SK-N-SH treated with all-trans-retinoic acid at 6 μM for 48 hours (cell line): ENCODE results near the gene SMIM9.

ENCODE experiments used
- ARNTL ChIP-seq: fragments of 450-650 bp; formaldehyde crosslinking; IDR thresholded peaks from 2 replicates; pipeline ENCODE4 v1.5.0; 2020; ENCODE audit warnings: low read depth, mild to moderate bottlenecking, moderate library complexity, borderline replicate concordance
- CREB5 ChIP-seq: fragments of 250-450 bp; sonication (Bioruptor Pico); IDR thresholded peaks from 2 replicates; pipeline ENCODE4 v1.5.1; 2020; ENCODE audit warnings: low read depth, mild to moderate bottlenecking, moderate library complexity
- CSDC2 ChIP-seq: fragments of 250-450 bp; sonication (Bioruptor Pico); IDR thresholded peaks from 2 replicates; pipeline ENCODE4 v1.5.0; 2020; ENCODE audit warnings: mild to moderate bottlenecking, moderate library complexity
- ESRRG ChIP-seq: fragments of 250-450 bp; sonication (Bioruptor Pico); IDR thresholded peaks from 2 replicates; pipeline ENCODE4 v1.6.1; 2021; ENCODE audit warnings: mild to moderate bottlenecking
- ISL1 ChIP-seq: fragments of 250-450 bp; sonication (Bioruptor Pico); IDR thresholded peaks from 2 replicates; pipeline ENCODE4 v2.1.2; 2022; ENCODE audit warnings: mild to moderate bottlenecking, moderate library complexity
- PATZ1 ChIP-seq: fragments of 250-450 bp; sonication (Bioruptor Pico); IDR thresholded peaks from 2 replicates; pipeline ENCODE4 v1.8.0; 2020; ENCODE audit warnings: mild to moderate bottlenecking, moderate library complexity, borderline replicate concordance
- RARB ChIP-seq: fragments of 250-450 bp; sonication (Bioruptor Pico); IDR thresholded peaks from 2 replicates; pipeline ENCODE4 v1.8.0; 2021; ENCODE audit warnings: mild to moderate bottlenecking, moderate library complexity
- TF ChIP-seq, protein P1 (sequence below): fragments of 250-450 bp; sonication (Bioruptor Pico); IDR thresholded peaks from 2 replicates; pipeline ENCODE4 v1.5.0; 2020; ENCODE audit warnings: mild to moderate bottlenecking, moderate library complexity

DNA sequence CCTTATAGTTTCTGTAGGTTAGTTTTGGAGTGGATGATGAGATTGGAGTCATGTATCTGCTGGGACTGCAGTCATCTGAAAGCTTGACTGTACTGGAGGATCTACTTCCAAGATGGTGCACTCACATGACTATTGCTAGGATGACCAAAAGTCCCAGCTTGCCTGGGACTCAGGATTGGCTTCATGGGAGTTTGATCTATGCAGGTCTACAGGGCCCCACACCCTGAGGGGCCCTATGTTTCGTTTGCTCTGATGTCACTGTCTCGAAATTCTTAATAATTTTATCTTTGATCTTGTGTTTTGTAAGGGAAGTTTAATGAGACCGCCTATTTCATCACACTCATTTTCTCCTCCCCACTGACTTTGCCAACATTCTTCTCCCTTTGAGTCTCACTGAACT lies at the start of gene SMIM9:
- no peak for TF ChIP-seq CSDC2 (CRISPR knock-in tag)
- TF ChIP-seq CREB5 (CRISPR knock-in tag) = no peak
- TF ChIP-seq ESRRG (CRISPR knock-in tag) = no peak
- TF ChIP-seq RARB = no peak
- TF ChIP-seq ISL1 (CRISPR knock-in tag) = no peak
- TF ChIP-seq ARNTL (CRISPR knock-in tag) = no peak
- TF ChIP-seq, protein P1, sequence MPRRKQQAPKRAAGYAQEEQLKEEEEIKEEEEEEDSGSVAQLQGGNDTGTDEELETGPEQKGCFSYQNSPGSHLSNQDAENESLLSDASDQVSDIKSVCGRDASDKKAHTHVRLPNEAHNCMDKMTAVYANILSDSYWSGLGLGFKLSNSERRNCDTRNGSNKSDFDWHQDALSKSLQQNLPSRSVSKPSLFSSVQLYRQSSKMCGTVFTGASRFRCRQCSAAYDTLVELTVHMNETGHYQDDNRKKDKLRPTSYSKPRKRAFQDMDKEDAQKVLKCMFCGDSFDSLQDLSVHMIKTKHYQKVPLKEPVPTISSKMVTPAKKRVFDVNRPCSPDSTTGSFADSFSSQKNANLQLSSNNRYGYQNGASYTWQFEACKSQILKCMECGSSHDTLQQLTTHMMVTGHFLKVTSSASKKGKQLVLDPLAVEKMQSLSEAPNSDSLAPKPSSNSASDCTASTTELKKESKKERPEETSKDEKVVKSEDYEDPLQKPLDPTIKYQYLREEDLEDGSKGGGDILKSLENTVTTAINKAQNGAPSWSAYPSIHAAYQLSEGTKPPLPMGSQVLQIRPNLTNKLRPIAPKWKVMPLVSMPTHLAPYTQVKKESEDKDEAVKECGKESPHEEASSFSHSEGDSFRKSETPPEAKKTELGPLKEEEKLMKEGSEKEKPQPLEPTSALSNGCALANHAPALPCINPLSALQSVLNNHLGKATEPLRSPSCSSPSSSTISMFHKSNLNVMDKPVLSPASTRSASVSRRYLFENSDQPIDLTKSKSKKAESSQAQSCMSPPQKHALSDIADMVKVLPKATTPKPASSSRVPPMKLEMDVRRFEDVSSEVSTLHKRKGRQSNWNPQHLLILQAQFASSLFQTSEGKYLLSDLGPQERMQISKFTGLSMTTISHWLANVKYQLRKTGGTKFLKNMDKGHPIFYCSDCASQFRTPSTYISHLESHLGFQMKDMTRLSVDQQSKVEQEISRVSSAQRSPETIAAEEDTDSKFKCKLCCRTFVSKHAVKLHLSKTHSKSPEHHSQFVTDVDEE (CRISPR knock-in tag) = no peak
- no peak for TF ChIP-seq PATZ1 (CRISPR knock-in tag)
